ENCODE results near the gene AGAP1. TPM values are rescaled to one million over a fixed set of nuclear protein-coding genes. Genes with fewer than 3 reads are reported as not detected.

The AGAP1 gene
- total RNA-seq, 4 donors from 2014 or later: 33.7 to 55.2 (median 37.5) TPM

DNA sequence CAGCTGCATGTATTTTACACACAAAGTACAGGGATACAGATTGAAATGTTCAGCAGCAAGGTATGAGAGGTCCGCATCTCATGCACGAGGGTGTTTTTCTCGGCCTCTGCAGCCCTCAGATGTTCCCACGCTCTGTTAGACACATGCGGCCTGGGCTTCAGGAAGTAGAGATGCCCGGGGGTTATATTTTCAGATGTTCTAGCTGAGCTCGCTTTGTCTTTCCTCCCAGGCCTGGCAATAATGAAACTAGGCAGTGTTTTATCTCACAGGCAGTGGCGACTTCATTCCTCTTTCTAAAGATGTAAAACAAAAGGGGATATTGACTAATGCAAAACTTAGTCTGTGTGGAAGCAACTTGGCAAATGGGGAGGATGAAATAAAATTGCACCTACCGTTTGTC lies 483.6 kb downstream of the AGAP1 start:
- Histone ChIP-seq H3K4me1 (no peaks in the 10 kb centered on the region), H3K36me3 (peaks cover 0 to 38% of the 10 kb centered on the region in 2 donors), H3K27ac (no peak overlapping the region), H3K27me3 (no peaks in the 10 kb centered on the region), H3K4me3 (no peak overlapping the region), H3K9me3 (no peaks in the 10 kb centered on the region)
- WGBS, 2 donors (ENCODE audit: low coverage in 1 of 2): 75 to 84% methylated on average over 5 to 8 of the region's 9 CpGs
- no peak for ATAC-seq
- no peak for TF ChIP-seq EP300 (IDR thresholded peaks at IDR 0.05)

DNA sequence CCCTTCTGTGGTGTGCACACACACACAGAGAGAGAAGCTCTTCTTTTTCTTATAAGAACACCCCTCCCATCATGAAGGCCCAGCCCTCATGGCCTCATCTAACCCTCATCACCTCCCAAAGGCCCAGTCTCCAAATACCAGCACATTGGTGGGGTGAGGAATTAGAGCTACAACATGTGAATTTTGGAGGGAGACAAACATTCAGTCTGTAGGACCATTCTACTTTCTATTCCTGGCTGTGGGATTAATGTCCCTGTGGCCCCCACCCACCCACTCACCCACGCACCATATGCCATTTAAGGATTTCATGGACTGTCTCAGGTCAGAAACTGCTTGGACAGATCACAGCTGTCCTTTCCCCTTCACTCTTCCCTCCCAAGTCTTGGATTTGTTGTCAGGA lies 484.2 kb downstream of the AGAP1 start:
- WGBS, 2 donors (ENCODE audit: low coverage in 1 of 2): 80% methylated on average over 1 of the region's 1 CpG; no CpG with 5 or more reads in 1 of the 2 donors
- no peak for ATAC-seq
- no peak overlapping the region for H3K4me3 ChIP-seq

DNA sequence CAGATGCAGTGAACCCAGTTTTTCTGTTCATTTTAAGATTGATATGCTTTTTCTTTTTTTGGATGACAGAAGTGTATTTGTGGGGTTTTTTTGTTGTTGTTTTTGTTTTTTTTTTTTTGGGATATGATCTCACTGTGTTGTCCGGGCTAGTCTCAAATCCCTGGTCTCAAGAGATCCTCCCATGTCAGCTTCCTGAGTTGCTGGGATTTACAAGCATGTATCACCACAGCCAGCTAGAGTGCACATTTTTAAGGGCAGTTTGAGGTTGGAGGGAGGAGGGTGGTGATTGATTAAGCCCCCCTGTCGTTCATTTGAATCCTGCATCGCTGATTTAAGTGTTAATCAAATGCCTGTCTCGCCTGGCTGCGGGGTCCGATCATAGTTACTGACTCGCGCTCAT lies 485.2 kb downstream of the AGAP1 start:
- Histone ChIP-seq H3K27ac (no peak overlapping the region), H3K9me3 (no peaks in the 10 kb centered on the region), H3K4me3 (no peak overlapping the region), H3K36me3 (peaks cover 0 to 25% of the 10 kb centered on the region in 2 donors), H3K27me3 (no peaks in the 10 kb centered on the region), H3K4me1 (no peaks in the 10 kb centered on the region)
- TF ChIP-seq POLR2A (IDR thresholded peaks at IDR 0.05): no peak
- no peak for TF ChIP-seq POLR2AphosphoS5 (IDR thresholded peaks at IDR 0.05)
- TF ChIP-seq, protein P1, sequence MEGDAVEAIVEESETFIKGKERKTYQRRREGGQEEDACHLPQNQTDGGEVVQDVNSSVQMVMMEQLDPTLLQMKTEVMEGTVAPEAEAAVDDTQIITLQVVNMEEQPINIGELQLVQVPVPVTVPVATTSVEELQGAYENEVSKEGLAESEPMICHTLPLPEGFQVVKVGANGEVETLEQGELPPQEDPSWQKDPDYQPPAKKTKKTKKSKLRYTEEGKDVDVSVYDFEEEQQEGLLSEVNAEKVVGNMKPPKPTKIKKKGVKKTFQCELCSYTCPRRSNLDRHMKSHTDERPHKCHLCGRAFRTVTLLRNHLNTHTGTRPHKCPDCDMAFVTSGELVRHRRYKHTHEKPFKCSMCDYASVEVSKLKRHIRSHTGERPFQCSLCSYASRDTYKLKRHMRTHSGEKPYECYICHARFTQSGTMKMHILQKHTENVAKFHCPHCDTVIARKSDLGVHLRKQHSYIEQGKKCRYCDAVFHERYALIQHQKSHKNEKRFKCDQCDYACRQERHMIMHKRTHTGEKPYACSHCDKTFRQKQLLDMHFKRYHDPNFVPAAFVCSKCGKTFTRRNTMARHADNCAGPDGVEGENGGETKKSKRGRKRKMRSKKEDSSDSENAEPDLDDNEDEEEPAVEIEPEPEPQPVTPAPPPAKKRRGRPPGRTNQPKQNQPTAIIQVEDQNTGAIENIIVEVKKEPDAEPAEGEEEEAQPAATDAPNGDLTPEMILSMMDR (IDR thresholded peaks at IDR 0.05): no peak
- WGBS, 2 donors (ENCODE audit: low coverage in 1 of 2): 81% methylated on average over 8 of the region's 8 CpGs; no CpG with 5 or more reads in 1 of the 2 donors
- no peak for ATAC-seq

More for the DNA sequence above, 484.2 kb downstream of the AGAP1 start:
- peaks cover 0 to 32% of the 10 kb centered on the region in 2 donors for H3K36me3 ChIP-seq
- no peaks in the 10 kb centered on the region for H3K4me1 ChIP-seq
- TF ChIP-seq EP300 (IDR thresholded peaks at IDR 0.05): no peak
- TF ChIP-seq, protein P1 (IDR thresholded peaks at IDR 0.05): no peak
- TF ChIP-seq POLR2A (IDR thresholded peaks at IDR 0.05): no peak
- no peak for TF ChIP-seq POLR2AphosphoS5 (IDR thresholded peaks at IDR 0.05)
- no peaks in the 10 kb centered on the region for H3K9me3 ChIP-seq
- no peak overlapping the region for H3K27ac ChIP-seq
- H3K27me3 ChIP-seq: no peaks in the 10 kb centered on the region

DNA sequence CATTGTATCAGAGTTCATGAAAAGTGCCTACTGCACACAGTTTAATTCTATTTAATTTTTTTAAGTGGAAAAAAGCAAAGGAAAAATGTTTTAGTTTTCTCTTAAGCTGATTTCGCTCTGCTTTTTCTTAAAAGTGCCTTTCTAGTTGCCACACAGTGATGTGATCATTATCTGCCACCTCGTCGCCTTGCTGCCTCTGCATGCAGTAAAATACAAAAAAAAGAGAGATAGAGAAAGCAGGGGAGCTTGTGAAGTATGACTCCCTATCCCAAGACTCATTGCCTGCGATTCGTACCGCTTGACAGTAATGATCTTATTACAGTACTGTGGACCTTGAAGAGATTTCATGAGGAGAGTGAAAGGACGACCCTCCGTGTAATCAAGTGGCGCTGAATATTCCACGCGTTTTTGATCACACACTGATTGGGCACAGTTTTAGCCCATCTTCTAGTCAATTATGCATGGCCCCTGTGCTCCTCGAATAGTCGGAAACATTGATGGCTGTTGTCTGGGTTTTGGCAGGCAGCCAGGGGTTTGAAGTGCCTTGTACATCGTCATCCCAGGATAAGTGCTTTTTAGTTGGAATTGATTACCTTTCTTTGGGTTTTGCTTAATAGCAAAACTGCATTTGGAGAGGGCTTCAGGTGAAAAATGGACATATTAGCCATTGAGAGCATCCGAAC lies 486.1 kb downstream of the AGAP1 start:
- ATAC-seq: no peak
- Histone ChIP-seq H3K36me3 (peaks cover 0 to 25% of the 10 kb centered on the region in 2 donors), H3K27me3 (no peaks in the 10 kb centered on the region), H3K4me1 (no peaks in the 10 kb centered on the region), H3K27ac (no peak overlapping the region), H3K9me3 (no peaks in the 10 kb centered on the region), H3K4me3 (no peak overlapping the region)
- TF ChIP-seq, protein P1 (IDR thresholded peaks at IDR 0.05): no peak
- TF ChIP-seq EP300 (IDR thresholded peaks at IDR 0.05): no peak
- no peak for TF ChIP-seq POLR2AphosphoS5 (IDR thresholded peaks at IDR 0.05)
- TF ChIP-seq POLR2A (IDR thresholded peaks at IDR 0.05): no peak
- WGBS, 2 donors (ENCODE audit: low coverage in 1 of 2): 63 to 89% methylated on average over 3 to 14 of the region's 15 CpGs

DNA sequence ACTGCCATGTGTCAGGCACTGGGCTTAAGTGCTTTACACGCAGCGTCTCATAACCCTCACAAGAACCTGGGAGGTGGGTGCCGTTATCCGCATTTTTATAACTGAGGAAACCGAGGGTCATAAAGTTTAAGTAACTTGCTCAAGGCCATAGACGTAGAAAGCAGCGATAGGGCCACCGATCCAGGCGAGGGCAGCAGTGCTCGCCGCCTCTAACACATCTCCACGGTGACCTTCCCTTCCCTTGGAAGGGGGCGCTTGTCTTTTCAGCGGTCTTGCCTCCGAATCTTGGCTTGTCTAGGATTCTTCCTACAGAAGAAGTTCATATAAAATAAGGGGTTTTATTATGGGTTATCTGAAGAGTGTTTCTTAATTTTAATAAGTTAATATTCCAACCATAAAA lies 487.8 kb downstream of the AGAP1 start:
- no peaks in the 10 kb centered on the region for H3K4me1 ChIP-seq
- ATAC-seq: no peak
- H3K27ac ChIP-seq: no peak overlapping the region
- 65 to 76% methylated on average over 15 of the region's 15 CpGs for WGBS, 2 donors (ENCODE audit: low coverage in 1 of 2)
- TF ChIP-seq, protein P1 (IDR thresholded peaks at IDR 0.05): no peak
- TF ChIP-seq POLR2AphosphoS5 (IDR thresholded peaks at IDR 0.05) (no peak), POLR2A (IDR thresholded peaks at IDR 0.05) (no peak), EP300 (IDR thresholded peaks at IDR 0.05) (no peak)
- H3K9me3 ChIP-seq: no peaks in the 10 kb centered on the region
- no peak overlapping the region for H3K4me3 ChIP-seq
- H3K27me3 ChIP-seq: no peaks in the 10 kb centered on the region
- H3K36me3 ChIP-seq: peaks cover 0 to 8% of the 10 kb centered on the region in 2 donors
